Ascending aorta (tissue), 2 donors: ENCODE measurements around the gene NAMPT. TPM values are rescaled to one million over a fixed set of nuclear protein-coding genes. Genes with fewer than 3 reads are reported as not detected.

Source experiments
- DNase-seq, 2 donors: peaks; one replicate each; pipeline ENCODE4 v3.0.0-alpha.2; 2019; ENCODE audit warnings: low spot score in 2 of 2
- H3K27ac ChIP-seq, 2 donors: fragments of 200-600 bp; sonication (generic); one replicate each; pipeline ENCODE4 v1.5.1; 2016 to 2017; ENCODE audit warnings: mild to moderate bottlenecking in 1 of 2
- H3K27me3 ChIP-seq: fragments of 200-600 bp; sonication (generic); one replicate; pipeline ENCODE4 v1.5.1; 2017
- H3K36me3 ChIP-seq, 2 donors: fragments of 200-600 bp; sonication (generic); one replicate each; pipeline ENCODE4 v1.5.1; 2016
- H3K4me1 ChIP-seq, 2 donors: fragments of 200-600 bp; sonication (generic); one replicate each; pipeline ENCODE4 v1.5.1; 2016 to 2017; ENCODE audit warnings: mild to moderate bottlenecking in 1 of 2
- H3K4me3 ChIP-seq, 2 donors: fragments of 200-600 bp; sonication (generic); one replicate each; pipeline ENCODE4 v1.5.1; 2016 to 2017; ENCODE audit warnings: mild to moderate bottlenecking in 1 of 2
- H3K9me3 ChIP-seq, 2 donors: fragments of 200-600 bp; sonication (generic); one replicate each; pipeline ENCODE4 v1.5.1; 2016
- intact Hi-C: fragments of 100-400 bp; cut with DNase I; formaldehyde crosslinking; loops from one replicate; pipeline ENCODE4 v1.15.1; 2023
- total RNA-seq: library from RNA; depleted of rRNA; stranded (reverse); fragments of >200 nt; gene quantifications from one replicate; pipeline ENCODE4 v1.1.0, GENCODE V29; 2016
- TF ChIP-seq, protein P1 (sequence below), 3 experiments: fragments of 200-600 bp in 2 of 3; fragments of 450-650 bp in 1 of 3; sonication (generic) in 2 of 3; IDR thresholded peaks; one replicate each; pipeline ENCODE4 v1.5.1; 2016 to 2019; ENCODE audit warnings: antibody characterized with exemption in 3 of 3, mild to moderate bottlenecking in 1 of 3, moderate library complexity in 1 of 3

Gene NAMPT
- total RNA-seq, 1 donor from 2014 or later, result 128 TPM

DNA sequence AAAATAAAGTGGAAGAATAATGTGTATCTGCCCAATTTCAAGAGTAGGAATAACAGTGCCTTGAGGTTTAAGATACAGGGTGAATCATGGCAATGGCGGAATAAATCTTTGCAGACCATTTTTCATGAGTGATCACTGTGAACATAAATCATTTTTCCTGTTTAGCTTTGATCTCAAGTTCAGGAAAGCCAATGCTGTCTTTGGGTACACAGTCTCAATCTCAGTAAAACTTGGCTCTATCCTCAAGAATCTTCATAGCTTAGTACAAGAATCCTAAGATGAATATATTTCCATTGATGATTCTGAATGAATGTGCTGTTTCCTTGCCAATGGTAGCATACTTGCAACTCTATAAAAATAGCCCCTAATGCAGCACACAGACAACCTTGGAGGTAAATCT lies 6.8 kb downstream of the NAMPT start:
- H3K4me3 ChIP-seq, result no peak overlapping the region
- no peak for DNase-seq
- no peaks in the 10 kb centered on the region for H3K27me3 ChIP-seq
- TF ChIP-seq, protein P1, sequence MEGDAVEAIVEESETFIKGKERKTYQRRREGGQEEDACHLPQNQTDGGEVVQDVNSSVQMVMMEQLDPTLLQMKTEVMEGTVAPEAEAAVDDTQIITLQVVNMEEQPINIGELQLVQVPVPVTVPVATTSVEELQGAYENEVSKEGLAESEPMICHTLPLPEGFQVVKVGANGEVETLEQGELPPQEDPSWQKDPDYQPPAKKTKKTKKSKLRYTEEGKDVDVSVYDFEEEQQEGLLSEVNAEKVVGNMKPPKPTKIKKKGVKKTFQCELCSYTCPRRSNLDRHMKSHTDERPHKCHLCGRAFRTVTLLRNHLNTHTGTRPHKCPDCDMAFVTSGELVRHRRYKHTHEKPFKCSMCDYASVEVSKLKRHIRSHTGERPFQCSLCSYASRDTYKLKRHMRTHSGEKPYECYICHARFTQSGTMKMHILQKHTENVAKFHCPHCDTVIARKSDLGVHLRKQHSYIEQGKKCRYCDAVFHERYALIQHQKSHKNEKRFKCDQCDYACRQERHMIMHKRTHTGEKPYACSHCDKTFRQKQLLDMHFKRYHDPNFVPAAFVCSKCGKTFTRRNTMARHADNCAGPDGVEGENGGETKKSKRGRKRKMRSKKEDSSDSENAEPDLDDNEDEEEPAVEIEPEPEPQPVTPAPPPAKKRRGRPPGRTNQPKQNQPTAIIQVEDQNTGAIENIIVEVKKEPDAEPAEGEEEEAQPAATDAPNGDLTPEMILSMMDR (IDR thresholded peaks at IDR 0.05), result no peak
- peaks cover 11 to 31% of the 10 kb centered on the region in 2 donors for H3K36me3 ChIP-seq
- no peaks in the 10 kb centered on the region for H3K9me3 ChIP-seq
- H3K4me1 ChIP-seq, result peaks cover 0 to 3% of the 10 kb centered on the region in 2 donors
- H3K27ac ChIP-seq, result no peak overlapping the region
- intact Hi-C loops, result no loop called here

DNA sequence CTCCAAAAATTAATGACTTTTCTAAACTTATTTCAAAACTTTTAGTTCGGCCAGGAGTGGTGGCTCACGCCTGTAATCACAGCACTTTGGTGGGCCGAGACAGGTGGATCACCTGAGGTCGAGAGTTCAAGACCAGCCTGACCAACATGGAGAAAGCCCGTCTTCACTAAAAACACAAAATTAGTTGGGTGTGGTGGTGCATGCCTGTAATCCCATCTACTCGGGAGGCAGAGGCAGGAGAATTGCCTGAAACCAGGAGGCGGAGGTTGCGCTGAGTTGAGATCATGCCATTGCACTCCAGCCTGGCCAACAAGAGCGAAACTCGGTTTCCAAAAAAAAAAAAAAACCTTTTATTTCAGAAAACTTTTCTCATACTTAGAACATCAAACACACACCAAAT lies 8.3 kb downstream of the NAMPT start:
- no peak for DNase-seq
- H3K4me1 ChIP-seq, result no peaks in the 10 kb centered on the region
- TF ChIP-seq, protein P1 (IDR thresholded peaks at IDR 0.05), result no peak
- no peaks in the 10 kb centered on the region for H3K27me3 ChIP-seq
- H3K36me3 ChIP-seq, result peaks cover 15 to 31% of the 10 kb centered on the region in 2 donors
- no peaks in the 10 kb centered on the region for H3K9me3 ChIP-seq
- intact Hi-C loops, result no loop called here
- H3K4me3 ChIP-seq, result no peak overlapping the region
- H3K27ac ChIP-seq, result no peak overlapping the region

DNA sequence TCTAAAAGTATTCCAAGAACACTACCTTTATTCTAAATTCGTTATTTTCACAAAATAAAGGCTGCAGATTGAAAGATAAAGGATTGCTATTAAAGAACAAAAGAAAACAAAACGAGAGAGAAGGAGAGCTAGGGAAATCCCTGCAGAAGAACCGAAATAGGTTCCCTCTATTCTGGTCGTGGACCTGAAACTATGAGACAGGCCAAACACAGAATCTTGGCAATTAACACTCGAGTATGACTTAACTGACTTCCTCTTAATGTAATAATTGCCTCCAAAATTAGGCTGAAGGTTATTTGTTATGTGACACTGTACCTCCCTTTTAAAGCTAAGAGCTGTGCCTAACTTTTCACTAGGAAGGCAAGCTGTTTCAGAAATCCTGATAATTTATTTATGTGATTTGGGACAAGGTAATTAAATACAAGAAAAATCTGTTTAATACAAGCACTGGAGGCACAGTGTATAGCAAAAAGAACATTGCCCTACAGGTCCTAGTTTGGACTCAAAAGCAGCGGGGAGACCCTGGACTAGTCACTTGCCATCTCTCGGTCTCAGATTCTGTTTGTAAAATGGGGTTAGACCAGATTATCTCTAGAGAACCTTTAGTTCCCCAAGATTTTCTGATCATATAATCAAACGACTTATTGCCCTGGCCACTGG lies 11.6 kb downstream of the NAMPT start:
- Histone ChIP-seq H3K4me1 (no peaks in the 10 kb centered on the region), H3K9me3 (no peaks in the 10 kb centered on the region), H3K27me3 (no peaks in the 10 kb centered on the region), H3K4me3 (no peak overlapping the region), H3K36me3 (peaks cover 36 to 61% of the 10 kb centered on the region in 2 donors), H3K27ac (no peak overlapping the region)
- intact Hi-C loops, result no loop called here
- TF ChIP-seq, protein P1 (IDR thresholded peaks at IDR 0.05), result no peak
- DNase-seq, result no peak

DNA sequence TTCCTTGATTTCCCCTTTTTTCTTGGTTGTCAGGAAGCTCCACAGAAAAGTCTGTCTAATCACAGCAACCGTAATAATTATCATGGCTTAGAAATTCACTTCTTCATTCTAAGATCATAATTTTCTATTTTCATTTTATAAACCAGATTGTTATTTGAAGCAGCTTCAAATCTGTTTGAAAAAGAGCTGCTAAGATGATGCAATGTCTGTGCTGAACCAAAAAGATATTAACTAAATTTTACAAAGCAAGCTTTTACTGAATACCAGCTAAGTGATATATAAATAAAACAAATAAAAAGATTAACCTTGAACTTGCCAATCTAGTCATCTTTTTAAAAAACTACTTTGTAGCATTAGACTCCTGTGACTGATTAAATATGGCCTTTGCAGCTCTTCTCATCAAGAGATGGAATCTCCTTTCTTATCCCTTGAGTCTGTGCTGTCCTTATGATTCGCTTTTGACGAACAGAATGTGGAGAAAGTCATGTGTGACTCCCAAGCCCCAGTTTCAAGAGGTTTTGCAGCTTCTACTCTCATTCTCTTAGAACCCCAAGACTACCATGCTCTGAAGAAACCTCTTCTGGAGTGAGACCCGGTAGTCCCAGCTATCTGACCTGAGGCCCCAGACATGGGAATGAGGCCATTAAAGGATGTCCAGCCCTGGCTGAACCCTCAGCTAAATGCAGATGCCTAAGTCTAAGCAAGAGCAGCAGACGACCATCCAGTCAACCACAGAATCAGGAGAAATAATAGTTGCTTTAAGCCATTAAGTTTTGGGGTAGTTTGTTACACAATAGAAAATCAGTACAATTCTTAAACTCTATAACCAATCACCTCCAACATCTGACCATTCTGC lies 14.4 kb downstream of the NAMPT start:
- Histone ChIP-seq H3K27me3 (no peaks in the 10 kb centered on the region), H3K27ac (no peak overlapping the region), H3K4me3 (no peak overlapping the region), H3K4me1 (no peaks in the 10 kb centered on the region), H3K36me3 (peaks cover 47 to 73% of the 10 kb centered on the region in 2 donors), H3K9me3 (no peaks in the 10 kb centered on the region)
- intact Hi-C loops, result no loop called here
- no peak for DNase-seq
- TF ChIP-seq, protein P1 (IDR thresholded peaks at IDR 0.05), result no peak

DNA sequence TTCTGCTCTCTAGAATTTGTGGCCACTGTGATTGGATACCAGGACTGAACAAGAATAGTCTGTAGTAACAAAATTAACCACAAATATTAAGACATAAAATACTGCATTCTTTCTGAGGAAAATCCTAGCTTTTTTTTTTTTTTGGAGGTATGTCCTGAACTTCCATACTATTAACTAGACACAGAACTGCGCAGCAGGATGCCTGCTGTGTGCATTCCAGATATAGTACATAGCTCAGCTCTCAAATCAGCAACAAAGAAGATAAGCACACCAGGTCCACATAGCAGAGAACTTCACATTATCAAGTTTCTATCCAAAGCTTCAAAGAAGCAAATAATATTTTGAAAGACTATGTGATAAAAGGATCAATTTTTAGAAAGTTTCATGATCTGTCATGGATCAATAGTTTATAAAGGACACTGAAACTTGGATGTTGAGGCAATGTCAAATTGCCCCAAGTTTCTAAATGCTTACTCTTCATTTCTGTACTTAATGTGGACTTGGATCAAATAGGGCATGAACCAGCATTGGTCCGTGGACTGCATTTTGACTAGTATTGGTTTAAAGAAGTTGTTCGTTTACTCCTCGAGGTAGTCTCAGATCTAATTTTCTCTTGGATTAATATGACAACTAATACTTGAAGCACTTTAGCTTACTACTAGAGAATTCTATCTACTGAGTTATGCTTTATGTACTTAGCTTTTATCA lies 15.4 kb downstream of the NAMPT start:
- H3K27ac ChIP-seq, result no peak overlapping the region
- TF ChIP-seq, protein P1 (IDR thresholded peaks at IDR 0.05), result no peak
- intact Hi-C loops, result no loop called here
- no peaks in the 10 kb centered on the region for H3K27me3 ChIP-seq
- H3K4me3 ChIP-seq, result no peak overlapping the region
- peaks cover 44 to 73% of the 10 kb centered on the region in 2 donors for H3K36me3 ChIP-seq
- no peak for DNase-seq
- no peaks in the 10 kb centered on the region for H3K4me1 ChIP-seq
- H3K9me3 ChIP-seq, result no peaks in the 10 kb centered on the region
